Lung (tissue), 12 donors: ENCODE data around the gene RNF10. TPM values are rescaled to one million over a fixed set of nuclear protein-coding genes. Genes with fewer than 3 reads are reported as not detected.
A peak's percentile ranks its signal among the peaks of the same experiment; 100 is the strongest.

Experiments
- ATAC-seq: fragments of 200-7000 bp; cut with Tn5 transposase; one replicate; pipeline ENCODE4 v1.9.1; 2020; ENCODE audit warnings: moderate number of reproducible peaks; ENCODE audit not compliant: insufficient read depth, low FRiP score
- DNase-seq, 3 donors: peaks; one replicate each; pipeline ENCODE4 v3.0.0-alpha.2; 2013 to 2017
- H3K27ac ChIP-seq, 2 donors: one replicate each; pipeline ENCODE4 v1.5.1; 2013; ENCODE audit warnings: mild to moderate bottlenecking in 2 of 2, moderate library complexity in 2 of 2, control low read depth in 1 of 2, inconsistent platforms in 1 of 2, low read depth in 1 of 2, low read length in 1 of 2
- H3K27me3 ChIP-seq, 3 donors: one replicate each; pipeline ENCODE4 v1.5.1; 2013; ENCODE audit warnings: low read length in 2 of 3; ENCODE audit not compliant: control insufficient read depth in 3 of 3, insufficient read depth in 3 of 3
- H3K36me3 ChIP-seq, 4 donors: one replicate each; pipeline ENCODE4 v1.5.1; 2013; ENCODE audit warnings: low read length in 4 of 4, mild to moderate bottlenecking in 1 of 4, moderate library complexity in 1 of 4; ENCODE audit not compliant: control insufficient read depth in 4 of 4, insufficient read depth in 4 of 4
- H3K4me1 ChIP-seq, 5 donors: one replicate each; pipeline ENCODE4 v1.5.1; 2013; ENCODE audit warnings: low read length in 5 of 5, mild to moderate bottlenecking in 2 of 5, moderate library complexity in 1 of 5; ENCODE audit not compliant: control insufficient read depth in 5 of 5, insufficient read depth in 5 of 5
- H3K4me3 ChIP-seq: one replicate; pipeline ENCODE4 v1.5.1; 2013; ENCODE audit warnings: mild to moderate bottlenecking, control low read depth, moderate library complexity
- H3K9ac ChIP-seq, 2 donors: one replicate each; pipeline ENCODE4 v1.5.1; 2013; ENCODE audit warnings: low read length in 2 of 2, control low read depth in 1 of 2; ENCODE audit not compliant: insufficient read depth in 1 of 2
- H3K9me3 ChIP-seq, 4 donors: one replicate each; pipeline ENCODE4 v1.5.1; 2013; ENCODE audit warnings: low read length in 3 of 4, mild to moderate bottlenecking in 1 of 4, moderate library complexity in 1 of 4; ENCODE audit not compliant: control insufficient read depth in 4 of 4, insufficient read depth in 3 of 4
- WGBS, 2 donors: extraction: QIAGEN DNeasy Blood & Tissue Kit; methylation state at CpG; one replicate each; pipeline ENCODE4 v1.1.7; 2013; 5-methylcytosine and 5-hydroxymethylcytosine counted together
- polyA plus RNA-seq, 2 donors: library from polyadenylated mRNA; stranded (reverse); fragments of 200-250 nt; gene quantifications; one replicate each; pipeline ENCODE4 v1.2.1, GENCODE V29; 2013
- total RNA-seq, 2 donors: library from RNA; depleted of rRNA in 1 of 2; stranded (reverse); fragments of >200 nt in 1 of 2; gene quantifications; one replicate each; pipeline ENCODE4 v1.2.1, GENCODE V29; 2014 to 2021
- TF ChIP-seq, protein P1 (sequence below): IDR thresholded peaks from 2 replicates; pipeline ENCODE4 v1.5.1; 2012; ENCODE audit warnings: mild to moderate bottlenecking; ENCODE audit errors: control extremely low read depth, extremely low read depth
- donor health status: control.
- donor health status: control.
- donor health status: Bipolar disorder and iron deficiency.
- donor health status: healthy.
- donor health status: DM: yes; HTN: yes; CAD: no.

The RNF10 gene
- total and polyA plus RNA-seq, 4 donors, result 112 to 207 (median 175) TPM

DNA sequence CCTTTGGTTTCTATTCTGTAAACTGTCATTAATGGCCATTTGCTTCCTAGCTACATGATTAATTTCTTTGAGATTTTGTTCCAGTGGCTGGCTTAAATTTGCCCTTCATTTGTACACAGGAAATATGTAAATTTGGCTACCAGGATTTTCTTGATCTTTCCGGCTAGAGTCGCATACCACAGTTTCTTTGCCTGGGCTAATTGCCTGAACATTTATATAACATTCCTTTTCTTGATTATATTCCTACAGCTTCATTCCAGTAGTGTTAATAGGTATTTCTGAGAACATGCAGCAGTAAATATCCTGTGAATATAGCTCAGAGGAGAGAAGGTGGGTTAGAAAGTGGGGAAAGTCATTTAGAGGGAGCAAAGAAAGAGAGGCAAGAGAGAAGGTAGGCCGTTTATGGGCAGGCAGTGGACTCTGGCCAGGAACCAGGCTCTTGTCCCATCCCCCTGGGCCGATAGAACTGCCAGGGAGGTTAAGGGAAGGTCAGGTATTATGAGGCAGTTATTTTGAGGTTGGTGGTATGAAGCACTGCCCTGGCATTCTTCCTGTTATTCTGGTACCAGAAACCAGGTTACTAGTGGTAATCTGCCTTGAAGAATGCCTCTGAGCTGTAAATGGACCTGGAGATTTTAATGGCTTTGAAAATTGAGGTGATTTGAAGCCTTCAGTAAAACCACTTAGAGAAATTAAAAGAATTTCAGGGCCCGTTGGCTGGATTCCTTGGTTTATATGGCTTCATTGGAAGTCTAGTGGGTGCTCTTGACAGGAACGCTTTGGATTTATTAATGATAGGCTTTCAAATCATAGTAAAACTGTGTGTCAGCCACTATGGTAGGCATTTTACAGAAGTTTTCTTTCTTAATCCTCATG is 4.4 kb downstream of the RNF10 start:
- DNase-seq (peak in 1 of 3 donors; percentile 32), ATAC-seq (no peak)
- 13 to 16% methylated on average over 6 of the region's 6 CpGs for WGBS, 2 donors
- no peaks in the 10 kb centered on the region for H3K9me3 ChIP-seq
- TF ChIP-seq, protein P1, sequence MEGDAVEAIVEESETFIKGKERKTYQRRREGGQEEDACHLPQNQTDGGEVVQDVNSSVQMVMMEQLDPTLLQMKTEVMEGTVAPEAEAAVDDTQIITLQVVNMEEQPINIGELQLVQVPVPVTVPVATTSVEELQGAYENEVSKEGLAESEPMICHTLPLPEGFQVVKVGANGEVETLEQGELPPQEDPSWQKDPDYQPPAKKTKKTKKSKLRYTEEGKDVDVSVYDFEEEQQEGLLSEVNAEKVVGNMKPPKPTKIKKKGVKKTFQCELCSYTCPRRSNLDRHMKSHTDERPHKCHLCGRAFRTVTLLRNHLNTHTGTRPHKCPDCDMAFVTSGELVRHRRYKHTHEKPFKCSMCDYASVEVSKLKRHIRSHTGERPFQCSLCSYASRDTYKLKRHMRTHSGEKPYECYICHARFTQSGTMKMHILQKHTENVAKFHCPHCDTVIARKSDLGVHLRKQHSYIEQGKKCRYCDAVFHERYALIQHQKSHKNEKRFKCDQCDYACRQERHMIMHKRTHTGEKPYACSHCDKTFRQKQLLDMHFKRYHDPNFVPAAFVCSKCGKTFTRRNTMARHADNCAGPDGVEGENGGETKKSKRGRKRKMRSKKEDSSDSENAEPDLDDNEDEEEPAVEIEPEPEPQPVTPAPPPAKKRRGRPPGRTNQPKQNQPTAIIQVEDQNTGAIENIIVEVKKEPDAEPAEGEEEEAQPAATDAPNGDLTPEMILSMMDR, result no peak
- H3K27ac ChIP-seq, result peak overlapping the region; percentile 72 to 89
- H3K4me1 ChIP-seq, result peaks cover 15 to 48% (median 23%) of the 10 kb centered on the region in 5 donors
- peaks cover 0 to 19% (median 4%) of the 10 kb centered on the region in 4 donors for H3K36me3 ChIP-seq
- no peak overlapping the region for H3K9ac ChIP-seq
- no peaks in the 10 kb centered on the region for H3K27me3 ChIP-seq
- no peak overlapping the region for H3K4me3 ChIP-seq

DNA sequence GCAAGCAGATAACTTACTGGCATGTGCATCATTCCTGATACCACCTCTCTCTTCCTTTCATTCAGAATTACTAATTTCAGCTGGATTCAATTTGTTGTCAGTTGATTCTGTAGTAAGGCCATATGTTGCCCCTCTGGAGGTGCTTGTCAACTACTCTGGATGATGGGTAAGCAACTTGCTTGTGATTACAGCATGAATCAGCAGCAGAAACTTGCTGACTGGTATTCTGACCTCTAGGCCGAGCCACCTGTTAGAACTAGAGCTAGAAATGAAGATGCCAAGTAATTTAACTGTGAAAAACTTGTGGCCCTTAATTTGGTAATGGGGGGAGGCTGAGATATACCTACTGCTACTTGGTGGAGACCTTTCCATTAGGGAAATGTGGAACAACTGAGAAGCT is 5.1 kb downstream of the RNF10 start:
- 54 to 62% methylated on average over 1 of the region's 1 CpG for WGBS, 2 donors
- Histone ChIP-seq H3K27me3 (no peaks in the 10 kb centered on the region), H3K4me3 (no peak overlapping the region), H3K9me3 (no peaks in the 10 kb centered on the region), H3K36me3 (peaks cover 0 to 20% (median 4%) of the 10 kb centered on the region in 4 donors), H3K9ac (no peak overlapping the region), H3K27ac (peak overlapping the region; percentile 26 to 89), H3K4me1 (peaks cover 15 to 48% (median 23%) of the 10 kb centered on the region in 5 donors)
- DNase-seq (no peak), ATAC-seq (no peak)
- TF ChIP-seq, protein P1, result no peak

DNA sequence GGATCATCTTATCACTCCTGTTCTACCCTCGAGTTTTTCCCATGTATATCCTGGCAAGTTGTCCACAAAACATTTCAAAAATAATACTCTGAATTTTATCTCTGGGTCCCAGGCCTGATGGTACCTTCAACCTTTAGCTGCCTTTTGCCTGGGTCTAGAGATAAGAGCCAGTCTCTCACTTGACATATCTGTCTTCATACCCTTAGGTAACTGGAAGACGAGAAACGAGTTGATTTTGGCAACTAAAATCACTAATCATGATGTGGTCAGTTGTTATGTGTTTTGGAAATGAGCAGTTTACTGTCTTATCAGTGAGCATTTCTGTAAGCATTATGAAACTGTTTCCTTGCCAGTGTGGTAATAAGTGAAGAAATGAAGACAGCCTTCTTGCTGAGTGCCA is 6.3 kb downstream of the RNF10 start:
- peak overlapping the region in 1 of 2 donors; percentile 49 for H3K27ac ChIP-seq
- TF ChIP-seq, protein P1, result no peak
- ATAC-seq (peak; percentile 8), DNase-seq (peak in 1 of 3 donors; percentile 38)
- WGBS, 2 donors, result 6 to 8% methylated on average over 3 of the region's 3 CpGs
- peak overlapping the region in 1 of 2 donors; percentile 38 for H3K9ac ChIP-seq
- peaks cover 0 to 22% (median 4%) of the 10 kb centered on the region in 4 donors for H3K36me3 ChIP-seq
- no peaks in the 10 kb centered on the region for H3K27me3 ChIP-seq
- H3K4me1 ChIP-seq, result peaks cover 15 to 48% (median 20%) of the 10 kb centered on the region in 5 donors
- no peak overlapping the region for H3K4me3 ChIP-seq
- H3K9me3 ChIP-seq, result no peaks in the 10 kb centered on the region
